ENCODE measurements around the gene IMP4. TPM values are rescaled to one million over a fixed set of nuclear protein-coding genes. Genes with fewer than 3 reads are reported as not detected.

Gene IMP4
- polyA plus RNA-seq, 1 donor from 2014 or later, result 78.0 TPM

DNA sequence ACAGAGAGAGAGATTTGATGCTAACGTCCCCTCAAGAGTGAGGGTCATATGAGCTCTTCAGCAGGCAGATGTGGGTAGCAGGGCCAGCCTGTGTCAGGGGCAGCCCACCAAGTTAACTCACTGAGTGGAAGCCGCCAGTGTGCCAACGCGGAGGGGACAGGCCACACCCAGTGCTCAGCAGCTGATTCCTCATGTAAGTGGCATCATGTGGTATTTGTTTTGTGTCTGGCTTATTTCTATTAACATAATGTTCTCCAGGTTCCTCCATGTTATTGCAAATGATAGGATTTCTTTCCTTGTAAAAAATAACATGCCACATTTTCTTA lies 4.0 kb downstream of the IMP4 start:
- H2AFZ ChIP-seq (ENCODE audit: low read depth, low read length), result no peak overlapping the region
- no peaks in the 10 kb centered on the region for H3F3A ChIP-seq (ENCODE audit: insufficient read depth, low read length, poor library complexity, severe bottlenecking)
- H3K27me3 ChIP-seq (ENCODE audit: insufficient read depth, low read depth, low read length), result no peaks in the 10 kb centered on the region
- no peaks in the 10 kb centered on the region for H4K20me1 ChIP-seq (ENCODE audit: insufficient read depth)
- no peak overlapping the region for H3K27ac ChIP-seq (ENCODE audit: low read length)
- H3K9me2 ChIP-seq (ENCODE audit: insufficient read depth, low read length), result no peaks in the 10 kb centered on the region
- H3K9me3 ChIP-seq (ENCODE audit: low read length), result no peaks in the 10 kb centered on the region
- TF ChIP-seq RAD21 (conservative IDR thresholded peaks at IDR 0.05), result no peak
- TF ChIP-seq, protein P1, sequence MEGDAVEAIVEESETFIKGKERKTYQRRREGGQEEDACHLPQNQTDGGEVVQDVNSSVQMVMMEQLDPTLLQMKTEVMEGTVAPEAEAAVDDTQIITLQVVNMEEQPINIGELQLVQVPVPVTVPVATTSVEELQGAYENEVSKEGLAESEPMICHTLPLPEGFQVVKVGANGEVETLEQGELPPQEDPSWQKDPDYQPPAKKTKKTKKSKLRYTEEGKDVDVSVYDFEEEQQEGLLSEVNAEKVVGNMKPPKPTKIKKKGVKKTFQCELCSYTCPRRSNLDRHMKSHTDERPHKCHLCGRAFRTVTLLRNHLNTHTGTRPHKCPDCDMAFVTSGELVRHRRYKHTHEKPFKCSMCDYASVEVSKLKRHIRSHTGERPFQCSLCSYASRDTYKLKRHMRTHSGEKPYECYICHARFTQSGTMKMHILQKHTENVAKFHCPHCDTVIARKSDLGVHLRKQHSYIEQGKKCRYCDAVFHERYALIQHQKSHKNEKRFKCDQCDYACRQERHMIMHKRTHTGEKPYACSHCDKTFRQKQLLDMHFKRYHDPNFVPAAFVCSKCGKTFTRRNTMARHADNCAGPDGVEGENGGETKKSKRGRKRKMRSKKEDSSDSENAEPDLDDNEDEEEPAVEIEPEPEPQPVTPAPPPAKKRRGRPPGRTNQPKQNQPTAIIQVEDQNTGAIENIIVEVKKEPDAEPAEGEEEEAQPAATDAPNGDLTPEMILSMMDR (IDR thresholded peaks at IDR 0.05; ENCODE audit: poor library complexity, severe bottlenecking), result no peak
- peaks cover 10% of the 10 kb centered on the region for H3K36me3 ChIP-seq (ENCODE audit: insufficient read depth, low read length)
- no peak overlapping the region for H3K4me3 ChIP-seq (ENCODE audit: low read length)
- no peak overlapping the region for H3K9ac ChIP-seq (ENCODE audit: low read length)
- H3K4me2 ChIP-seq (ENCODE audit: low read length), result no peak overlapping the region
- peaks cover 4% of the 10 kb centered on the region for H3K79me2 ChIP-seq (replicated peaks; ENCODE audit: insufficient read depth, low read length)

DNA sequence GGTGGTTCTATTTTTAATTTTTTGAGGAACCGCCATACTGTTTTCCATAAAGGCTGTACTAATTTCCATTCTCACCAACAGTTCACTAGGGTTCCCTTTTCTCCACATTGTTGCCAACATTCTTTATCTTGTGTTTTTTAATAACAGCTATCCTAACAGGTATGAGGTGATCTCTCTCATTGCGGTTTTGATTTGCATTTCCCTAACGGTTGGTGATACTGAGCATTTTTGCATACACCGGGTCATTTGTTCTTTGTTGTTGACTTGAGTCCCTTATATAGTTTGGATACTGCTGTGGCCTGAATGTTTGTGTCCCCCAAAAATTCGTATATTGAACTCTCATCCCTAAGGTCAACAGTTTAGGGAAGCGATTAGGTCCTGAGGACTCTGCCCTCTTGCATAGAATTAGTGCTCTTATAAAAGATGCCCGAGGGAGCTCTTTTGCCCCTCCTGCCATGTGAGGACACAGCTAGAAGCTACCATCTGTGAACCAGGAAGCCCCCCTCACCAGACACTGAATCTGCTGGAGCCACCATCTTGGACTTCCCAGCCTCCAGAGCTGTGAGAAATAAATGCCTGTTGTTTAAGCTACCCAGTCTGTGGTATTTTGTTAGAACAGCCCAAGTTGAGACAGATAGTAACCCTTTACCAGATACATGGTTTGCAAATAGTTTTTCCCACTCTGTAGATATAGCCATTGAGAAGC lies 4.7 kb downstream of the IMP4 start:
- Histone ChIP-seq H3K27me3 (ENCODE audit: insufficient read depth, low read depth, low read length) (no peaks in the 10 kb centered on the region), H3K9me3 (ENCODE audit: low read length) (no peaks in the 10 kb centered on the region), H3K9ac (ENCODE audit: low read length) (no peak overlapping the region), H3K4me3 (ENCODE audit: low read length) (no peak overlapping the region), H3K9me2 (ENCODE audit: insufficient read depth, low read length) (no peaks in the 10 kb centered on the region), H3K36me3 (ENCODE audit: insufficient read depth, low read length) (peaks cover 10% of the 10 kb centered on the region), H4K20me1 (ENCODE audit: insufficient read depth) (no peaks in the 10 kb centered on the region), H3K27ac (ENCODE audit: low read length) (no peak overlapping the region), H3K79me2 (replicated peaks; ENCODE audit: insufficient read depth, low read length) (peaks cover 4% of the 10 kb centered on the region), H2AFZ (ENCODE audit: low read depth, low read length) (no peak overlapping the region), H3K4me2 (ENCODE audit: low read length) (no peak overlapping the region), H3F3A (ENCODE audit: insufficient read depth, low read length, poor library complexity, severe bottlenecking) (no peaks in the 10 kb centered on the region)
- TF ChIP-seq EZH2 (IDR thresholded peaks at IDR 0.05; ENCODE audit: borderline replicate concordance, insufficient read depth, low read length, poor library complexity, severe bottlenecking), result no peak
- no peak for TF ChIP-seq EP300 (conservative IDR thresholded peaks at IDR 0.05; ENCODE audit: poor library complexity, severe bottlenecking)
- TF ChIP-seq MXI1 (conservative IDR thresholded peaks at IDR 0.05; ENCODE audit: poor library complexity, severe bottlenecking), result no peak
- TF ChIP-seq, protein P2, sequence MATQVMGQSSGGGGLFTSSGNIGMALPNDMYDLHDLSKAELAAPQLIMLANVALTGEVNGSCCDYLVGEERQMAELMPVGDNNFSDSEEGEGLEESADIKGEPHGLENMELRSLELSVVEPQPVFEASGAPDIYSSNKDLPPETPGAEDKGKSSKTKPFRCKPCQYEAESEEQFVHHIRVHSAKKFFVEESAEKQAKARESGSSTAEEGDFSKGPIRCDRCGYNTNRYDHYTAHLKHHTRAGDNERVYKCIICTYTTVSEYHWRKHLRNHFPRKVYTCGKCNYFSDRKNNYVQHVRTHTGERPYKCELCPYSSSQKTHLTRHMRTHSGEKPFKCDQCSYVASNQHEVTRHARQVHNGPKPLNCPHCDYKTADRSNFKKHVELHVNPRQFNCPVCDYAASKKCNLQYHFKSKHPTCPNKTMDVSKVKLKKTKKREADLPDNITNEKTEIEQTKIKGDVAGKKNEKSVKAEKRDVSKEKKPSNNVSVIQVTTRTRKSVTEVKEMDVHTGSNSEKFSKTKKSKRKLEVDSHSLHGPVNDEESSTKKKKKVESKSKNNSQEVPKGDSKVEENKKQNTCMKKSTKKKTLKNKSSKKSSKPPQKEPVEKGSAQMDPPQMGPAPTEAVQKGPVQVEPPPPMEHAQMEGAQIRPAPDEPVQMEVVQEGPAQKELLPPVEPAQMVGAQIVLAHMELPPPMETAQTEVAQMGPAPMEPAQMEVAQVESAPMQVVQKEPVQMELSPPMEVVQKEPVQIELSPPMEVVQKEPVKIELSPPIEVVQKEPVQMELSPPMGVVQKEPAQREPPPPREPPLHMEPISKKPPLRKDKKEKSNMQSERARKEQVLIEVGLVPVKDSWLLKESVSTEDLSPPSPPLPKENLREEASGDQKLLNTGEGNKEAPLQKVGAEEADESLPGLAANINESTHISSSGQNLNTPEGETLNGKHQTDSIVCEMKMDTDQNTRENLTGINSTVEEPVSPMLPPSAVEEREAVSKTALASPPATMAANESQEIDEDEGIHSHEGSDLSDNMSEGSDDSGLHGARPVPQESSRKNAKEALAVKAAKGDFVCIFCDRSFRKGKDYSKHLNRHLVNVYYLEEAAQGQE (IDR thresholded peaks at IDR 0.05; ENCODE audit: borderline replicate concordance), result no peak
- TF ChIP-seq RAD21 (conservative IDR thresholded peaks at IDR 0.05), result no peak
- no peak for TF ChIP-seq TAF1 (IDR thresholded peaks at IDR 0.05; ENCODE audit: low read depth)
- TF ChIP-seq SMC3 (conservative IDR thresholded peaks at IDR 0.05; ENCODE audit: poor library complexity), result no peak
- TF ChIP-seq, protein P1 (IDR thresholded peaks at IDR 0.05; ENCODE audit: poor library complexity, severe bottlenecking), result no peak
- TF ChIP-seq POLR2AphosphoS5 (IDR thresholded peaks at IDR 0.05), result no peak

All from neural cell (in vitro differentiated cells).